Keratinocyte (primary cell): ENCODE results near the gene CNTNAP2. TPM values are rescaled to one million over a fixed set of nuclear protein-coding genes. Genes with fewer than 3 reads are reported as not detected.

Experiments
- DNase-seq: peaks from one replicate; pipeline ENCODE4 v3.0.0-alpha.2; 2011; ENCODE audit warnings: low read depth, missing footprints, low spot score
- FAIRE-seq: peaks from 2 replicates; lab custom pipeline; 2011; peaks lifted over from hg19 to GRCh38; lab: Jason Lieb, UNC
- H2AFZ ChIP-seq: 2 replicates; pipeline ENCODE4 v1.6.0; 2012; ENCODE audit warnings: low read length, control low read depth, inconsistent platforms; ENCODE audit not compliant: control insufficient read depth
- H3K27ac ChIP-seq: 2 replicates; pipeline ENCODE4 v1.5.1; 2011; ENCODE audit warnings: low read length; ENCODE audit not compliant: control insufficient read depth, insufficient read depth
- H3K27me3 ChIP-seq: 3 replicates; pipeline ENCODE4 v1.6.0; 2011; ENCODE audit warnings: low read length; ENCODE audit not compliant: control insufficient read depth, insufficient read depth; ENCODE audit errors: extremely low read depth
- H3K36me3 ChIP-seq, 2 experiments: 2 replicates in 1 of 2; 3 replicates in 1 of 2; pipeline ENCODE4 v1.5.1; 2011; ENCODE audit warnings: low read length in 2 of 2, mild to moderate bottlenecking in 1 of 2; ENCODE audit not compliant: control insufficient read depth in 2 of 2, insufficient read depth in 2 of 2; ENCODE audit errors: extremely low read depth in 1 of 2
- H3K4me1 ChIP-seq: 3 replicates; pipeline ENCODE4 v1.5.1; 2011; ENCODE audit warnings: low read length; ENCODE audit not compliant: control insufficient read depth, insufficient read depth; ENCODE audit errors: extremely low read depth
- H3K4me2 ChIP-seq: 3 replicates; pipeline ENCODE4 v1.6.0; 2011; ENCODE audit warnings: low read depth, low read length; ENCODE audit not compliant: control insufficient read depth, insufficient read depth; ENCODE audit errors: extremely low read depth
- H3K4me3 ChIP-seq, 3 experiments: fragments of 200-600 bp in 1 of 3; sonication (generic) in 1 of 3; 2 replicates in 2 of 3; 3 replicates in 1 of 3; pipeline ENCODE4 v1.5.1; 2011 to 2016; ENCODE audit warnings: low read length in 3 of 3, mild to moderate bottlenecking in 3 of 3, control low read depth in 2 of 3, inconsistent platforms in 1 of 3, low read depth in 1 of 3, mixed read lengths in 1 of 3, mixed run types in 1 of 3, moderate library complexity in 1 of 3; ENCODE audit not compliant: control insufficient read depth in 2 of 3, insufficient read depth in 2 of 3; ENCODE audit errors: extremely low read depth in 1 of 3
- H3K79me2 ChIP-seq: 2 replicates; pipeline ENCODE4 v1.6.0; 2012; ENCODE audit warnings: low read length; ENCODE audit not compliant: control insufficient read depth, insufficient read depth
- H3K9ac ChIP-seq: 3 replicates; pipeline ENCODE4 v1.6.0; 2011; ENCODE audit warnings: low read length; ENCODE audit not compliant: control insufficient read depth, insufficient read depth; ENCODE audit errors: extremely low read depth
- H3K9me1 ChIP-seq: 3 replicates; pipeline ENCODE4 v1.6.0; 2011; ENCODE audit warnings: low read length; ENCODE audit not compliant: control insufficient read depth, insufficient read depth; ENCODE audit errors: extremely low read depth
- H3K9me3 ChIP-seq: 2 replicates; pipeline ENCODE4 v1.5.1; 2012; ENCODE audit warnings: low read depth, low read length; ENCODE audit not compliant: control insufficient read depth
- H4K20me1 ChIP-seq: 3 replicates; pipeline ENCODE4 v1.6.0; 2011; ENCODE audit warnings: low read length; ENCODE audit not compliant: control insufficient read depth, insufficient read depth; ENCODE audit errors: extremely low read depth
- EZH2 ChIP-seq: IDR thresholded peaks from one replicate; pipeline ENCODE4 v1.6.1; 2012; ENCODE audit warnings: inconsistent platforms, mild to moderate bottlenecking, low read length, moderate library complexity
- dilution Hi-C: fragments of 300-500 bp; cut with MboI; formaldehyde crosslinking; loops from one replicate; pipeline ENCODE4 v1.7.0; 2020; ENCODE audit warnings: low sequenced_read_pairs; ENCODE audit not compliant: extremely low pct_ligation_motif_present
- polyA plus RNA-seq, 5 experiments: library from polyadenylated mRNA; depleted of rRNA in 3 of 5; stranded (reverse) in 3 of 5; stranded (forward) in 1 of 5; unstranded in 1 of 5; fragments of >200 nt; gene quantifications; 1 replicate in 1 of 5; 2 replicates in 3 of 5; 3 replicates in 1 of 5; pipeline versions ENCODE4 v1.2.1 to v1.2.3, GENCODE V29; 2011 to 2012; ENCODE audit warnings: missing spikeins in 2 of 5, low read depth in 1 of 5, low replicate concordance in 1 of 5
- TF ChIP-seq, protein P1 (sequence below), 3 experiments: IDR thresholded peaks in 1 of 3; conservative IDR thresholded peaks in 1 of 3; optimal IDR thresholded peaks in 1 of 3; 2 replicates in 2 of 3; 3 replicates in 1 of 3; pipeline versions ENCODE3 to v1.5.1; 2011; ENCODE audit warnings: low read length in 3 of 3, mild to moderate bottlenecking in 3 of 3, moderate library complexity in 2 of 3, control low read depth in 1 of 3, inconsistent platforms in 1 of 3; ENCODE audit not compliant: insufficient read depth in 2 of 3; ENCODE audit errors: extremely low read depth in 1 of 3

CNTNAP2 gene
- polyA plus RNA-seq, 1 donor (not counting 4 experiments of a cell fraction or from before 2014, with no cell fraction given) = 1.4 TPM

DNA sequence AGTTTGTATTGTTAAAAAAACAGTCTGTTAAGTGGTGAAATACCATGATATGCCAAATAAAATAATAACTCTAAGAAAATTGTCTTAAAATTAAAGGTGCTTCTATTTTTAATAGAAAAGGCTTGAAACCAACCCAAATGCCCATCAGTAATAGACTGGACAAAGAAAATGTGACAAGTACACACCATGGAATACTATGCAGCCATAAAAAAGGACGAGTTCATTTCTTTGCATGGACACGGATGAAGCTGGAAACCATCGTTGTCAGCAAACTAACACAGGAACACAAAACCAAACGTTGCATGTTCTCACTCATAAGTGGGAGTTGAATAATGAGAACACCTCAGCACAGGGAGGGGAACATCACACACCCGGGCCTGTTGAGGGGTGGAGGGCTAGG, 7.1 kb downstream of the CNTNAP2 start:
- no peaks in the 10 kb centered on the region for H3K9me3 ChIP-seq
- no peak overlapping the region for H3K27ac ChIP-seq
- no peaks in the 10 kb centered on the region for H3K27me3 ChIP-seq
- H3K9me1 ChIP-seq = no peaks in the 10 kb centered on the region
- no peaks in the 10 kb centered on the region for H3K79me2 ChIP-seq
- H3K36me3 ChIP-seq = no peaks in the 10 kb centered on the region
- no peak overlapping the region for H3K4me3 ChIP-seq
- dilution Hi-C loops = no loop called here
- H3K4me2 ChIP-seq = no peak overlapping the region
- H3K4me1 ChIP-seq = no peaks in the 10 kb centered on the region
- no peak overlapping the region for H3K9ac ChIP-seq
- no peak overlapping the region for H2AFZ ChIP-seq
- TF ChIP-seq EZH2 = no peak
- TF ChIP-seq, protein P1, sequence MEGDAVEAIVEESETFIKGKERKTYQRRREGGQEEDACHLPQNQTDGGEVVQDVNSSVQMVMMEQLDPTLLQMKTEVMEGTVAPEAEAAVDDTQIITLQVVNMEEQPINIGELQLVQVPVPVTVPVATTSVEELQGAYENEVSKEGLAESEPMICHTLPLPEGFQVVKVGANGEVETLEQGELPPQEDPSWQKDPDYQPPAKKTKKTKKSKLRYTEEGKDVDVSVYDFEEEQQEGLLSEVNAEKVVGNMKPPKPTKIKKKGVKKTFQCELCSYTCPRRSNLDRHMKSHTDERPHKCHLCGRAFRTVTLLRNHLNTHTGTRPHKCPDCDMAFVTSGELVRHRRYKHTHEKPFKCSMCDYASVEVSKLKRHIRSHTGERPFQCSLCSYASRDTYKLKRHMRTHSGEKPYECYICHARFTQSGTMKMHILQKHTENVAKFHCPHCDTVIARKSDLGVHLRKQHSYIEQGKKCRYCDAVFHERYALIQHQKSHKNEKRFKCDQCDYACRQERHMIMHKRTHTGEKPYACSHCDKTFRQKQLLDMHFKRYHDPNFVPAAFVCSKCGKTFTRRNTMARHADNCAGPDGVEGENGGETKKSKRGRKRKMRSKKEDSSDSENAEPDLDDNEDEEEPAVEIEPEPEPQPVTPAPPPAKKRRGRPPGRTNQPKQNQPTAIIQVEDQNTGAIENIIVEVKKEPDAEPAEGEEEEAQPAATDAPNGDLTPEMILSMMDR (optimal IDR thresholded peaks at IDR 0.05 in 1 of 3, IDR thresholded peaks at IDR 0.05 in 1 of 3, conservative IDR thresholded peaks at IDR 0.05 in 1 of 3; ENCODE audit: extremely low read depth in 1 of 3, insufficient read depth in 2 of 3, low read length in 3 of 3) = no peak
- DNase-seq = no peak
- H4K20me1 ChIP-seq = no peaks in the 10 kb centered on the region
- no peak for FAIRE-seq

DNA sequence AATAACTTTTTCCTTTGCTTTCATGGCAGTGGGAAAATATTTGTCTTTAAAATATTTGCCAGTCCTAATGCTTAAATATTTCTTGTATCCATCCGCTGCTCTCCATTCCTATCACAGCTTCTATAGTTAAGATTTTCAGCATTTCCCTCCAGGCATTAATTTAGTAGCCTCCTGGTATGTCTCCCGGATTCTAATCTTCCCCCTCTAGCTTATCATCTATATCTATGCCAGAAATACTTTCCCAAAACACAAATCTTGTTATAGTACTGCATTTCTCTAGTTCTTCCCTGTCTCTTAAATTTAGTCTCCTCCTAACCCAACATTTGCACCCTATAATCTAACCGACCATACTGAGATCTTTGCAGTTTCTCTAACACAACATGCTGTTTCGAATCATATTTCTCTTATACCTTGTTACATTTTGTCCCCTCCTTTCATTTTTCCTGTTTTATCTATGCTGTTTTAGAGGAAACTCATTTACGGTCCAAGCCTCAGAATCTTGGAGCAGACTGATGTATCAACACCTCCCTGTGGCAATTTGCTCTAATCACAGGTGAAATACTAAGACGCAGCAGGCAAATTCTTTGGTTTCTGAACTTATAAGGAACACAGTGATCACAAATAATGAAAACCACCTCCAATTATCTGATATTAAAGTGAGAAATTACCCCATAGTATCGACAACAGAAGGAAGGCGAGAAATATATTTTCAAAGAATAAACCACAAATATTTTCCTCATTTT, 10.3 kb downstream of the CNTNAP2 start:
- no peaks in the 10 kb centered on the region for H3K9me3 ChIP-seq
- no peak for TF ChIP-seq EZH2
- TF ChIP-seq, protein P1 (optimal IDR thresholded peaks at IDR 0.05 in 1 of 3, IDR thresholded peaks at IDR 0.05 in 1 of 3, conservative IDR thresholded peaks at IDR 0.05 in 1 of 3; ENCODE audit: extremely low read depth in 1 of 3, insufficient read depth in 2 of 3, low read length in 3 of 3) = no peak
- FAIRE-seq = no peak
- no peaks in the 10 kb centered on the region for H3K27me3 ChIP-seq
- no peaks in the 10 kb centered on the region for H3K4me1 ChIP-seq
- no peak overlapping the region for H3K4me2 ChIP-seq
- H3K9me1 ChIP-seq = no peaks in the 10 kb centered on the region
- H3K36me3 ChIP-seq = no peaks in the 10 kb centered on the region
- no peak overlapping the region for H3K9ac ChIP-seq
- H4K20me1 ChIP-seq = no peaks in the 10 kb centered on the region
- DNase-seq = no peak
- dilution Hi-C loops = no loop called here
- H3K27ac ChIP-seq = no peak overlapping the region
- no peaks in the 10 kb centered on the region for H3K79me2 ChIP-seq
- H2AFZ ChIP-seq = no peak overlapping the region
- H3K4me3 ChIP-seq = no peak overlapping the region
